ENCODE measurements around the gene CHRNA5. TPM values are rescaled to one million over a fixed set of nuclear protein-coding genes. Genes with fewer than 3 reads are reported as not detected.

Gene CHRNA5
- polyA plus RNA-seq, 1 experiment: 1.1 TPM

GRCh38 chr15:78623786-78624497 lies 58.6 kb downstream of the CHRNA5 start:
- no peaks in the 10 kb centered on the region for H3K36me3 ChIP-seq (ENCODE audit: control insufficient read depth, insufficient read depth, low read length)
- DNase-seq (ENCODE audit: low read depth): no peak
- H3K4me3 ChIP-seq (ENCODE audit: low read depth, low read length): no peak overlapping the region
- CTCF ChIA-PET: interaction anchor here (1.5 to 2.3 kb wide), 3 partner anchors 11 to 85 kb away, joined by 3 to 13 read pairs (median 7); no protein-coding TSS in a partner anchor
- POLR2A ChIA-PET: no interaction called here
- H3K27me3 ChIP-seq (ENCODE audit: control insufficient read depth, insufficient read depth, low read length): peaks cover 36% of the 10 kb centered on the region
- TF ChIP-seq, protein P1, sequence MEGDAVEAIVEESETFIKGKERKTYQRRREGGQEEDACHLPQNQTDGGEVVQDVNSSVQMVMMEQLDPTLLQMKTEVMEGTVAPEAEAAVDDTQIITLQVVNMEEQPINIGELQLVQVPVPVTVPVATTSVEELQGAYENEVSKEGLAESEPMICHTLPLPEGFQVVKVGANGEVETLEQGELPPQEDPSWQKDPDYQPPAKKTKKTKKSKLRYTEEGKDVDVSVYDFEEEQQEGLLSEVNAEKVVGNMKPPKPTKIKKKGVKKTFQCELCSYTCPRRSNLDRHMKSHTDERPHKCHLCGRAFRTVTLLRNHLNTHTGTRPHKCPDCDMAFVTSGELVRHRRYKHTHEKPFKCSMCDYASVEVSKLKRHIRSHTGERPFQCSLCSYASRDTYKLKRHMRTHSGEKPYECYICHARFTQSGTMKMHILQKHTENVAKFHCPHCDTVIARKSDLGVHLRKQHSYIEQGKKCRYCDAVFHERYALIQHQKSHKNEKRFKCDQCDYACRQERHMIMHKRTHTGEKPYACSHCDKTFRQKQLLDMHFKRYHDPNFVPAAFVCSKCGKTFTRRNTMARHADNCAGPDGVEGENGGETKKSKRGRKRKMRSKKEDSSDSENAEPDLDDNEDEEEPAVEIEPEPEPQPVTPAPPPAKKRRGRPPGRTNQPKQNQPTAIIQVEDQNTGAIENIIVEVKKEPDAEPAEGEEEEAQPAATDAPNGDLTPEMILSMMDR (IDR thresholded peaks at IDR 0.05; ENCODE audit: insufficient read depth, low read depth, low read length): no peak

- CTCF ChIA-PET: interaction anchor here (1.5 to 2.3 kb wide), 3 partner anchors 10 to 84 kb away, joined by 3 to 13 read pairs (median 7); no protein-coding TSS in a partner anchor
- Histone ChIP-seq H3K27me3 (ENCODE audit: control insufficient read depth, insufficient read depth, low read length) (peaks cover 33% of the 10 kb centered on the region), H3K36me3 (ENCODE audit: control insufficient read depth, insufficient read depth, low read length) (no peaks in the 10 kb centered on the region), H3K4me3 (ENCODE audit: low read depth, low read length) (no peak overlapping the region)
- DNase-seq (ENCODE audit: low read depth): no peak
- POLR2A ChIA-PET: no interaction called here
- TF ChIP-seq, protein P1 (IDR thresholded peaks at IDR 0.05; ENCODE audit: insufficient read depth, low read depth, low read length): no peak
Measured at GRCh38 chr15:78624651-78625590, 59.6 kb downstream of the CHRNA5 start.

GRCh38 chr15:78625606-78626280 lies 60.4 kb downstream of the CHRNA5 start:
- TF ChIP-seq, protein P1 (IDR thresholded peaks at IDR 0.05; ENCODE audit: insufficient read depth, low read depth, low read length): no peak
- H3K36me3 ChIP-seq (ENCODE audit: control insufficient read depth, insufficient read depth, low read length): no peaks in the 10 kb centered on the region
- ChIA-PET CTCF (interaction anchor here (1.0 to 2.3 kb wide), 2 partner anchors 13 to 38 kb away, joined by 3 to 13 read pairs; no protein-coding TSS in a partner anchor), POLR2A (no interaction called here)
- peaks cover 30% of the 10 kb centered on the region for H3K27me3 ChIP-seq (ENCODE audit: control insufficient read depth, insufficient read depth, low read length)
- no peak for DNase-seq (ENCODE audit: low read depth)
- no peak overlapping the region for H3K4me3 ChIP-seq (ENCODE audit: low read depth, low read length)

DNA sequence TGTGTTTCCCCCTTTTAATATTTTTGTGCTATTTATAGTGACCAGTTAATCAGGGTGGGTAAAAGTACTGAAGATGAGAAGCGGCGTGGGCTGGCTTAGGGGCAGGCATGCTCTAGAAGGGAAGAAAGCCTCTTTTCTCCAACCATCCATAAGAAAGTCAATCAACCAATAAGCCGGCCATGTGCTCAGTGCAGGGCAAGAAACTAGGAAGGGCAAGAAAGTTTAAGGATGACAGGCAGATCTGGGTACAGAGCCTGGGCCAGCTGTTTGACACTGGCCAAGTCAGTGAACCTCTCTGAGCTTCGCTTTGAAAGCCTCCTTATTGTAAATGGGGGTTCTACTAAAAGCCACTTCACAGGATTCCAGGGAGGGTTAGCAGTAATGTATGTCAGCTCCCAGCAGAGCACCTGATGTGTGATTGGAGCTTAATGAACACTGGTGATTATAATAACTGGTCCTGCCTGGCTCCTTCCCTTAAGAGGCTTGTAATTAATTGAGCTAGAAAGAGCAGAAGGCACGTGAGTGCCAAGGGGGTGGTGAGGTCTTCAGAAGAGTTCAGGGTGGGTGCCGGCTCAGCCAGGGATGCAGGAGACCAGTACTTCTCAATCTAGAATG lies 61.2 kb downstream of the CHRNA5 start:
- ChIA-PET CTCF (interaction anchor here (0.7 to 1.0 kb wide), 2 partner anchors 12 to 37 kb away, joined by 3 to 4 read pairs; no protein-coding TSS in a partner anchor), POLR2A (no interaction called here)
- H3K36me3 ChIP-seq (ENCODE audit: control insufficient read depth, insufficient read depth, low read length): no peaks in the 10 kb centered on the region
- TF ChIP-seq, protein P1 (IDR thresholded peaks at IDR 0.05; ENCODE audit: insufficient read depth, low read depth, low read length): no peak
- DNase-seq (ENCODE audit: low read depth): no peak
- H3K27me3 ChIP-seq (ENCODE audit: control insufficient read depth, insufficient read depth, low read length): peaks cover 27% of the 10 kb centered on the region
- H3K4me3 ChIP-seq (ENCODE audit: low read depth, low read length): no peak overlapping the region
